K562 (cell line): Measurements from ENCODE around the gene GLP2R. TPM values are rescaled to one million over a fixed set of nuclear protein-coding genes. Genes with fewer than 3 reads are reported as not detected.

Source experiments
- ATAC-seq: fragments of 200-7000 bp; cut with Tn5 transposase; 3 replicates; pipeline ENCODE4 v1.9.1; 2020; ENCODE audit warnings: moderate library complexity
- BruUV-seq: library from RNA; stranded (reverse); fragments of 400-500 nt; replicated peaks from 2 replicates; lab custom pipeline; 2021; lab: Mats Ljungman, UMichigan
- CTCF ChIA-PET: fragments of 300-600 bp; formaldehyde crosslinking; extraction: SDS; loops from one replicate; lab custom pipeline; 2021; ENCODE audit warnings: low intra/inter-chr PET ratio; lab: Yijun Ruan, JAX
- POLR2A ChIA-PET: fragments of 300-600, 350-650 bp; sonication (Branson Sonifier 250); formaldehyde crosslinking; extraction: SDS; loops from one replicate; lab custom pipeline; 2021; ENCODE audit warnings: antibody characterized with exemption, inconsistent platforms; lab: Yijun Ruan, JAX
- DNase-seq, 4 experiments: peaks; one replicate each; pipeline versions ENCODE4 v3.0.0 to v3.0.0-alpha.2; 2011 to 2018; ENCODE audit warnings: low spot score in 3 of 4, mixed read lengths in 3 of 4; ENCODE audit errors: extremely low read depth in 1 of 4
- FAIRE-seq: peaks from 2 replicates; lab custom pipeline; 2011; peaks lifted over from hg19 to GRCh38; lab: Jason Lieb, UNC
- H2AFZ ChIP-seq: 2 replicates; pipeline ENCODE4 v1.6.0; 2011; ENCODE audit warnings: low read depth, low read length, control low read depth, inconsistent platforms
- H3K27ac ChIP-seq: fragments of 200-600 bp; 3 replicates; pipeline ENCODE4 v1.8.0; 2011; ENCODE audit warnings: low read depth, mild to moderate bottlenecking, control low read depth, inconsistent platforms, low read length, moderate library complexity, mixed read lengths; ENCODE audit errors: extremely low read depth
- H3K27me3 ChIP-seq, 2 experiments: fragments of 300-600 bp in 1 of 2; 2 replicates in 1 of 2; 3 replicates in 1 of 2; pipeline versions ENCODE4 v1.6.0 to v1.8.0; 2011; ENCODE audit warnings: inconsistent platforms in 2 of 2, low read length in 2 of 2, mild to moderate bottlenecking in 1 of 2, mixed read lengths in 1 of 2, moderate library complexity in 1 of 2; ENCODE audit not compliant: control insufficient read depth in 2 of 2, insufficient read depth in 2 of 2
- H3K36me3 ChIP-seq: fragments of 300-600 bp; 3 replicates; pipeline ENCODE4 v1.8.0; 2011; ENCODE audit warnings: mild to moderate bottlenecking, low read length, inconsistent platforms; ENCODE audit not compliant: control insufficient read depth, insufficient read depth
- H3K4me1 ChIP-seq, 2 experiments: fragments of 200-600 bp in 1 of 2; replicated peaks in 1 of 2; 2 replicates in 1 of 2; 3 replicates in 1 of 2; pipeline versions ENCODE4 v1.5.1 to v1.8.0; 2011; ENCODE audit warnings: inconsistent platforms in 2 of 2, low read length in 2 of 2, mild to moderate bottlenecking in 1 of 2, mixed read lengths in 1 of 2, moderate library complexity in 1 of 2; ENCODE audit not compliant: control insufficient read depth in 2 of 2, insufficient read depth in 2 of 2
- H3K4me2 ChIP-seq: 2 replicates; pipeline ENCODE4 v1.6.1; 2011; ENCODE audit warnings: low read length, control low read depth, inconsistent platforms, mixed read lengths; ENCODE audit not compliant: insufficient read depth
- H3K4me3 ChIP-seq: fragments of 200-600 bp; sonication (generic), shearing (Covaris generic); 2 replicates; pipeline ENCODE4 v1.5.1; 2016; ENCODE audit warnings: control low read depth, inconsistent platforms
- H3K79me2 ChIP-seq: fragments of 200-600 bp; 3 replicates; pipeline ENCODE4 v1.8.0; 2011; ENCODE audit warnings: low read length, inconsistent platforms; ENCODE audit not compliant: control insufficient read depth, insufficient read depth
- H3K9ac ChIP-seq, 2 experiments: 2 replicates each; pipeline versions ENCODE4 v1.6.0 to v1.6.1; 2011; ENCODE audit warnings: low read depth in 2 of 2, low read length in 2 of 2, control low read depth in 1 of 2, inconsistent platforms in 1 of 2, mild to moderate bottlenecking in 1 of 2, mixed read lengths in 1 of 2; ENCODE audit not compliant: insufficient read depth in 1 of 2
- H3K9me1 ChIP-seq: one replicate; pipeline ENCODE4 v1.6.0; 2011; ENCODE audit warnings: inconsistent platforms, mild to moderate bottlenecking, low read length, moderate library complexity; ENCODE audit not compliant: control insufficient read depth, insufficient read depth
- H3K9me3 ChIP-seq: replicated peaks from 2 replicates; pipeline ENCODE4 v1.5.1; 2011; ENCODE audit warnings: low read depth, low read length, inconsistent platforms; ENCODE audit not compliant: control insufficient read depth, insufficient read depth
- H4K20me1 ChIP-seq: replicated peaks from 2 replicates; pipeline ENCODE4 v1.6.1; 2011; ENCODE audit warnings: low read length, inconsistent platforms, mixed read lengths; ENCODE audit not compliant: control insufficient read depth, insufficient read depth
- ARNT ChIP-seq, 2 experiments: fragments of 450-650 bp; IDR thresholded peaks; 2 replicates each; pipeline ENCODE4 v1.6.1; 2016; ENCODE audit warnings: mild to moderate bottlenecking in 1 of 2
- CTCF ChIP-seq, 3 experiments: IDR thresholded peaks in 2 of 3; conservative IDR thresholded peaks in 1 of 3; 2 replicates each; pipeline ENCODE4 v1.5.1; 2011 to 2012; ENCODE audit warnings: low read length in 3 of 3, mild to moderate bottlenecking in 3 of 3, control low read depth in 2 of 3, improper control_type of control experiment in 1 of 3, inconsistent platforms in 1 of 3, low read depth in 1 of 3, mixed read lengths in 1 of 3, moderate library complexity in 1 of 3; ENCODE audit not compliant: insufficient read depth in 2 of 3
- ELK1 ChIP-seq: sonication (generic); formaldehyde crosslinking; IDR thresholded peaks from 2 replicates; pipeline ENCODE4 v1.8.1; 2022; ENCODE audit warnings: missing genetic modification reagents
- FOXK1 ChIP-seq: sonication (generic); formaldehyde crosslinking; IDR thresholded peaks from 2 replicates; pipeline ENCODE4 v1.8.0; 2022; ENCODE audit warnings: missing genetic modification reagents, mild to moderate bottlenecking, borderline replicate concordance
- FUS ChIP-seq: fragments of 200-400 bp; formaldehyde crosslinking; optimal IDR thresholded peaks from 2 replicates; pipeline ENCODE3; 2017; ENCODE audit warnings: low read depth, low read length
- NFYB ChIP-seq: IDR thresholded peaks from 2 replicates; pipeline ENCODE4 v1.6.1; 2011; ENCODE audit warnings: mild to moderate bottlenecking, moderate library complexity; ENCODE audit not compliant: insufficient read length; ENCODE audit errors: extremely low read depth
- NRF1 ChIP-seq, 2 experiments: fragments of 450-650 bp; IDR thresholded peaks in 1 of 2; conservative IDR thresholded peaks in 1 of 2; 2 replicates each; pipeline ENCODE4 v1.6.1; 2014; ENCODE audit warnings: mild to moderate bottlenecking in 2 of 2
- OTX1 ChIP-seq: fragments of 450-650 bp; formaldehyde crosslinking; IDR thresholded peaks from 2 replicates; pipeline ENCODE4 v1.4.0; 2022; ENCODE audit warnings: mild to moderate bottlenecking
- POU5F1 ChIP-seq: fragments of 150-350 bp; IDR thresholded peaks from 2 replicates; pipeline ENCODE4 v1.6.1; 2014; ENCODE audit warnings: borderline replicate concordance, low read length, low read depth, mild to moderate bottlenecking; ENCODE audit not compliant: partially characterized antibody
- RAD21 ChIP-seq, 2 experiments: fragments of 250-450 bp in 1 of 2; fragments of 450-650 bp in 1 of 2; sonication (Bioruptor Pico) in 1 of 2; formaldehyde crosslinking in 1 of 2; IDR thresholded peaks in 1 of 2; conservative IDR thresholded peaks in 1 of 2; 2 replicates each; pipeline versions ENCODE4 v1.4.0 to v1.8.0; 2020 to 2022; ENCODE audit warnings: mild to moderate bottlenecking in 2 of 2, moderate library complexity in 1 of 2
- XRCC5 ChIP-seq: fragments of 200-400 bp; formaldehyde crosslinking; IDR thresholded peaks from 2 replicates; pipeline ENCODE4 v1.6.1; 2017; ENCODE audit warnings: low read depth, mild to moderate bottlenecking, low read length
- ZNF143 ChIP-seq: sonication (generic); formaldehyde crosslinking; IDR thresholded peaks from 2 replicates; pipeline ENCODE4 v1.9.0; 2022; ENCODE audit warnings: mild to moderate bottlenecking, missing genetic modification reagents
- ZNF165 ChIP-seq: fragments of 250-450 bp; sonication (Bioruptor Pico); IDR thresholded peaks from 2 replicates; pipeline ENCODE4 v1.4.0; 2020; ENCODE audit warnings: borderline replicate concordance
- ZNF174 ChIP-seq: fragments of 250-450 bp; sonication (Bioruptor Pico); IDR thresholded peaks from 2 replicates; pipeline ENCODE4 v1.4.0; 2020; ENCODE audit warnings: mild to moderate bottlenecking
- ZNF449 ChIP-seq: fragments of 250-450 bp; sonication (Bioruptor Pico); IDR thresholded peaks from 2 replicates; pipeline ENCODE4 v1.8.0; 2022; ENCODE audit warnings: moderate library complexity, mild to moderate bottlenecking, inconsistent platforms
- ZNF583 ChIP-seq: fragments of 250-450 bp; sonication (Bioruptor Pico); IDR thresholded peaks from 2 replicates; pipeline ENCODE4 v1.4.0; 2020
- ZNF707 ChIP-seq: fragments of 250-450 bp; sonication (Bioruptor Pico); conservative IDR thresholded peaks from 2 replicates; pipeline ENCODE4 v1.8.0; 2022; ENCODE audit warnings: inconsistent platforms, mild to moderate bottlenecking, moderate library complexity
- WGBS: fragments of 100-300 bp; shearing (Covaris generic); methylation state at CpG from one replicate; pipeline ENCODE4 v1.1.6; 2016; ENCODE audit warnings: low coverage, mixed read lengths; ENCODE audit not compliant: insufficient coverage; ENCODE audit errors: missing lambda C conversion rate; 5-methylcytosine and 5-hydroxymethylcytosine counted together
- in situ Hi-C: fragments of 300-500 bp; cut with MboI; formaldehyde crosslinking; loops from 4 replicates; pipeline ENCODE4 v1.15.0; 2018; ENCODE audit warnings: inconsistent platforms, mixed read lengths
- intact Hi-C: fragments of 100-400 bp; cut with micrococcal nuclease; formaldehyde crosslinking; loops from 2 replicates; pipeline ENCODE4 v1.14.2; 2022
- polyA plus RNA-seq, 8 experiments: library from polyadenylated mRNA; depleted of rRNA in 4 of 8; stranded (reverse) in 5 of 8; unstranded in 3 of 8; fragments of >200 nt; fragmentation: Nextera tagmentation in 2 of 8; fragmentation: Illumina TruSeq in 1 of 8; extraction: Ambion mirVana in 2 of 8; extraction: Trizol in 1 of 8; gene quantifications; 2 replicates each; pipeline versions ENCODE4 v1.2.1 to v1.2.3, GENCODE V29; 2011 to 2014; ENCODE audit warnings: inconsistent platforms in 1 of 8, missing spikeins in 1 of 8
- total RNA-seq, 7 experiments: library from RNA; depleted of rRNA in 6 of 7; stranded (reverse); fragments of >200 nt in 6 of 7; fragmentation: Illumina TruSeq in 2 of 7; extraction: Trizol in 2 of 7; gene quantifications; 2 replicates each; pipeline versions ENCODE4 v1.2.1 to v1.2.3, GENCODE V29; 2011 to 2021; ENCODE audit warnings: low replicate concordance in 1 of 7

GLP2R gene
- total and polyA plus RNA-seq, 9 of the 15 experiments (the other 6 are each of a cell fraction or from before 2014, with no cell fraction given): not detected

- TF ChIP-seq FOXK1 (CRISPR knock-in tag): no peak
- no peak for TF ChIP-seq FUS
- no peak for TF ChIP-seq NFYB
- TF ChIP-seq ZNF143: no peak
- TF ChIP-seq ARNT (IDR thresholded peaks at IDR 0.05): no peak
- TF ChIP-seq RAD21 (CRISPR knock-in tag; conservative IDR thresholded peaks at IDR 0.05 in 1 of 2, IDR thresholded peaks at IDR 0.05 in 1 of 2): no peak
- no peak for TF ChIP-seq CTCF (IDR thresholded peaks at IDR 0.05 in 2 of 3, conservative IDR thresholded peaks at IDR 0.05 in 1 of 3; ENCODE audit: insufficient read depth in 2 of 3, low read depth in 1 of 3, low read length in 3 of 3)
- TF ChIP-seq OTX1 (CRISPR knock-in tag): no peak
Measured at GRCh38 chr17:9868552-9868951, 42.8 kb downstream of the GLP2R start (continued).

GRCh38 chr17:9872852-9873251 is 47.1 kb downstream of the GLP2R start:
- CTCF ChIA-PET: no interaction called here
- Histone ChIP-seq H3K9ac (no peak overlapping the region), H2AFZ (no peak overlapping the region), H3K27ac (no peak overlapping the region), H4K20me1 (no peaks in the 10 kb centered on the region), H3K27me3 (no peaks in the 10 kb centered on the region; a peak in 1 of 5 replicates), H3K4me1 (no peaks in the 10 kb centered on the region), H3K36me3 (no peaks in the 10 kb centered on the region), H3K9me3 (no peaks in the 10 kb centered on the region), H3K4me2 (no peak overlapping the region), H3K9me1 (no peaks in the 10 kb centered on the region), H3K4me3 (no peak overlapping the region), H3K79me2 (no peaks in the 10 kb centered on the region)
- POLR2A ChIA-PET: interaction anchor here (0.6 kb wide), 1 partner anchor 8 kb away, joined by 3 read pairs; no protein-coding TSS in a partner anchor
- ATAC-seq: no peak
- no peak for FAIRE-seq
- WGBS: 3% methylated on average over 6 of the region's 6 CpGs
- in situ Hi-C loops (no loop called here), intact Hi-C loops (no loop called here)
- DNase-seq: no peak
- BruUV-seq: no TSS peak
- TF ChIP-seq ZNF707 (CRISPR knock-in tag) (no peak), ZNF449 (CRISPR knock-in tag) (no peak), NRF1 (conservative IDR thresholded peaks at IDR 0.05 in 1 of 2, IDR thresholded peaks at IDR 0.05 in 1 of 2) (no peak), ZNF583 (no peak), ZNF174 (CRISPR knock-in tag) (no peak), XRCC5 (no peak), ZNF165 (CRISPR knock-in tag) (no peak), ELK1 (CRISPR knock-in tag) (no peak), POU5F1 (no peak)
